AG04449 (cell line): ENCODE data around the gene RAB11A.

ENCODE experiments used
- CTCF ChIA-PET: fragments of 350-600 bp; formaldehyde crosslinking; extraction: SDS; loops from one replicate; lab custom pipeline; 2021; ENCODE audit warnings: antibody characterized with exemption; lab: Yijun Ruan, JAX
- POLR2A ChIA-PET: fragments of 400-600, 350-600 bp; formaldehyde crosslinking; extraction: SDS; loops from one replicate; lab custom pipeline; 2020; ENCODE audit warnings: antibody characterized with exemption, inconsistent platforms; lab: Yijun Ruan, JAX
- DNase-seq: peaks from one replicate; pipeline ENCODE4 v3.0.0-alpha.2; 2010; ENCODE audit warnings: low read depth, low spot score
- H3K4me3 ChIP-seq: 2 replicates; pipeline ENCODE4 v1.5.1; 2011; ENCODE audit warnings: low read depth, mild to moderate bottlenecking, control low read depth, low read length
- CTCF ChIP-seq: IDR thresholded peaks from one replicate; pipeline ENCODE4 v1.5.1; 2011; ENCODE audit warnings: mild to moderate bottlenecking, moderate library complexity, low read length, control low read depth, inconsistent platforms; ENCODE audit not compliant: insufficient read depth; ENCODE audit errors: missing control alignments

The RAB11A gene

GRCh38 chr15:65839354-65839901 lies 29.9 kb upstream of the RAB11A start:
- DNase-seq: no peak
- POLR2A ChIA-PET: no interaction called here
- CTCF ChIA-PET: interaction anchor here (0.7 to 2.3 kb wide), 3 partner anchors 11 to 201 kb away, joined by 3 to 11 read pairs (median 5); no protein-coding TSS in a partner anchor

DNA sequence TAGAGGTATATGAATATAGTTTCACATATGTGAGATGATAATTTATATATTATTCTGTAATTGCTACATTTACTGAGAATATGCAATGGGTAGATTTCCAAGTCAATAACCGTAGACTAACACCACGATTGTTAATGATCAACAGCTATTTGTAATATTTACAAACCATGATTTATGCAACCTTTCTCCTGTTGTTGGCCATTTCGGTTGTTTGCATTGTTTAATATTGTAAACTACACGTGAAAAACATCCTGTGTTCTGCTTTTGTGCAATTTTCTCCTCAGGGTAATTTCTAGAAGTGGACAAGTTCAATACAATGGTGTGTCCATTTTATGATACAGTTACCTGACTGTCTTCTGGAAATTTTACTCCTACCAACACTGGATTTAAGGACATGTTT lies 29.3 kb upstream of the RAB11A start:
- H3K4me3 ChIP-seq: no peak overlapping the region
- no peak for DNase-seq
- CTCF ChIA-PET: interaction anchor here (0.7 to 2.3 kb wide), 3 partner anchors 10 to 202 kb away, joined by 3 to 11 read pairs (median 5); no protein-coding TSS in a partner anchor
- POLR2A ChIA-PET: no interaction called here
- no peak for TF ChIP-seq CTCF

More at GRCh38 chr15:65839354-65839901, 29.9 kb upstream of the RAB11A start:
- no peak overlapping the region for H3K4me3 ChIP-seq
- no peak for TF ChIP-seq CTCF

- DNase-seq: no peak
- ChIA-PET CTCF (interaction anchor here (0.6 to 4.1 kb wide), 8 partner anchors 9 to 441 kb away, joined by 3 to 26 read pairs (median 6); no protein-coding TSS in a partner anchor), POLR2A (interaction anchor here (0.6 kb wide), 1 partner anchor 230 kb away, joined by 3 read pairs; the partner anchor contains the start of gene INTS14)
- peak overlapping the region; percentile 35 for H3K4me3 ChIP-seq
- no peak for TF ChIP-seq CTCF
Observed at GRCh38 chr15:65841121-65841930, 28.0 kb upstream of the RAB11A start.

- ChIA-PET POLR2A (no interaction called here), CTCF (interaction anchor here (1.0 to 4.0 kb wide), 6 partner anchors 9 to 235 kb away, joined by 3 to 30 read pairs (median 4); partner anchors contain the start of gene INTS14)
- TF ChIP-seq CTCF: no peak
- H3K4me3 ChIP-seq: no peak overlapping the region
- DNase-seq: no peak
Observed at GRCh38 chr15:65845826-65846519, 23.3 kb upstream of the RAB11A start.

GRCh38 chr15:65847989-65848388 lies 21.3 kb upstream of the RAB11A start:
- ChIA-PET CTCF (interaction anchor here (1.1 to 4.0 kb wide), 2 partner anchors 9 to 24 kb away, joined by 3 to 30 read pairs; no protein-coding TSS in a partner anchor), POLR2A (no interaction called here)

More at GRCh38 chr15:65847989-65848388, 21.3 kb upstream of the RAB11A start:
- no peak for TF ChIP-seq CTCF
- no peak for DNase-seq
- H3K4me3 ChIP-seq: no peak overlapping the region
